Left lung (tissue), 10 donors: ENCODE data around the gene COX19. TPM values are rescaled to one million over a fixed set of nuclear protein-coding genes. Genes with fewer than 3 reads are reported as not detected.

ENCODE experiments used
- ATAC-seq: fragments of 200-7000 bp; cut with Tn5 transposase; one replicate; pipeline ENCODE4 v1.9.1; 2020; ENCODE audit warnings: moderate library complexity
- DNase-seq, 4 donors: peaks; one replicate each; pipeline ENCODE4 v3.0.0-alpha.2; 2013 to 2020
- H3K27ac ChIP-seq, 2 donors: fragments of 200-600 bp; sonication (generic) in 1 of 2; one replicate each; pipeline versions ENCODE4 v1.5.0 to v1.8.0; 2020 to 2021
- H3K27me3 ChIP-seq, 2 donors: fragments of 200-600 bp; sonication (generic) in 1 of 2; one replicate each; pipeline versions ENCODE4 v1.5.0 to v1.8.0; 2020 to 2021
- H3K36me3 ChIP-seq, 2 donors: fragments of 200-600 bp; sonication (generic) in 1 of 2; one replicate each; pipeline versions ENCODE4 v1.5.0 to v1.8.0; 2020 to 2021
- H3K4me1 ChIP-seq, 2 donors: fragments of 200-600 bp; one replicate each; pipeline ENCODE4 v1.8.0; 2021
- H3K4me3 ChIP-seq, 2 donors: fragments of 200-600 bp; sonication (generic) in 1 of 2; one replicate each; pipeline versions ENCODE4 v1.5.0 to v1.8.0; 2020 to 2021; ENCODE audit warnings: mild to moderate bottlenecking in 1 of 2
- H3K9me3 ChIP-seq, 2 donors: fragments of 200-600 bp; sonication (generic) in 1 of 2; one replicate each; pipeline versions ENCODE4 v1.5.0 to v1.8.0; 2020 to 2021
- CTCF ChIP-seq, 2 donors: fragments of 200-600 bp; sonication (generic) in 1 of 2; IDR thresholded peaks; one replicate each; pipeline versions ENCODE4 v1.5.0 to v1.8.0; 2021; ENCODE audit warnings: antibody characterized with exemption in 2 of 2
- intact Hi-C, 2 donors: fragments of 100-400 bp; cut with DNase I; formaldehyde crosslinking; loops; one replicate each; pipeline versions ENCODE4 v1.11.2 to v1.14.2; 2022
- polyA plus RNA-seq, 6 donors: library from polyadenylated mRNA; unstranded; fragments of 120-200 nt; gene quantifications; one replicate each; pipeline ENCODE4 v1.2.1, GENCODE V29; 2013; ENCODE audit not compliant: insufficient read length in 6 of 6
- total RNA-seq, 2 donors: library from RNA; stranded (reverse); fragmentation: NEBNext Ultra II Directional; extraction: Animal tissue kit (Norgen Biotek cat#: 25700); gene quantifications; one replicate each; pipeline ENCODE4 v1.2.1, GENCODE V29; 2021
- donor health status: DM: no; HTN: yes; CAD: no.
- donor health status: DM: no; HTN: no; CAD: no.

Gene COX19
- total and polyA plus RNA-seq, 8 donors, result 9.1 to 18.1 (median 16.4) TPM

- H3K4me1 ChIP-seq, result peaks cover 0 to 6% of the 10 kb centered on the region in 2 donors
- intact Hi-C loops, result no loop called here
- no peaks in the 10 kb centered on the region for H3K9me3 ChIP-seq
- no peak for TF ChIP-seq CTCF (IDR thresholded peaks at IDR 0.05)
- no peak overlapping the region for H3K4me3 ChIP-seq
- ATAC-seq, result no peak
- H3K27ac ChIP-seq, result no peak overlapping the region
- peaks cover 0 to 33% of the 10 kb centered on the region in 2 donors for H3K27me3 ChIP-seq
- H3K36me3 ChIP-seq, result no peaks in the 10 kb centered on the region
- no peak for DNase-seq
These were observed 4.7 kb upstream of the COX19 start for GRCh38 chr7:979886-980571.

- intact Hi-C loops, result no loop called here
- H3K9me3 ChIP-seq, result no peaks in the 10 kb centered on the region
- H3K4me3 ChIP-seq, result no peak overlapping the region
- H3K27me3 ChIP-seq, result peaks cover 0 to 24% of the 10 kb centered on the region in 2 donors
- H3K27ac ChIP-seq, result no peak overlapping the region
- DNase-seq (no peak), ATAC-seq (no peak)
- no peak for TF ChIP-seq CTCF (IDR thresholded peaks at IDR 0.05)
- H3K36me3 ChIP-seq, result no peaks in the 10 kb centered on the region
- peaks cover 3 to 10% of the 10 kb centered on the region in 2 donors for H3K4me1 ChIP-seq
These were observed 3.8 kb upstream of the COX19 start for GRCh38 chr7:979151-979550.

GRCh38 chr7:978416-979091, 3.2 kb upstream of the COX19 start:
- no peak overlapping the region for H3K27ac ChIP-seq
- intact Hi-C loops, result no loop called here
- ATAC-seq (no peak), DNase-seq (peak in 1 of 4 donors; percentile 80)
- no peak overlapping the region for H3K4me3 ChIP-seq
- H3K27me3 ChIP-seq, result peaks cover 0 to 18% of the 10 kb centered on the region in 2 donors
- no peak for TF ChIP-seq CTCF (IDR thresholded peaks at IDR 0.05)
- no peaks in the 10 kb centered on the region for H3K36me3 ChIP-seq
- H3K4me1 ChIP-seq, result peaks cover 9 to 16% of the 10 kb centered on the region in 2 donors
- H3K9me3 ChIP-seq, result no peaks in the 10 kb centered on the region

- intact Hi-C loops, result no loop called here
- TF ChIP-seq CTCF (IDR thresholded peaks at IDR 0.05), result no peak
- DNase-seq (no peak), ATAC-seq (no peak)
- no peak overlapping the region for H3K4me3 ChIP-seq
- no peaks in the 10 kb centered on the region for H3K9me3 ChIP-seq
- H3K27me3 ChIP-seq, result peaks cover 0 to 13% of the 10 kb centered on the region in 2 donors
- no peak overlapping the region for H3K27ac ChIP-seq
- H3K36me3 ChIP-seq, result peaks cover 0 to 2% of the 10 kb centered on the region in 2 donors
- peaks cover 14 to 22% of the 10 kb centered on the region in 2 donors for H3K4me1 ChIP-seq
These were observed 2.6 kb upstream of the COX19 start for GRCh38 chr7:978049-978346.

- no peak for ATAC-seq
These were observed 2.1 kb upstream of the COX19 start for GRCh38 chr7:977326-978048.

More at GRCh38 chr7:977326-978048, 2.1 kb upstream of the COX19 start:
- Histone ChIP-seq H3K27ac (no peak overlapping the region), H3K4me3 (no peak overlapping the region), H3K27me3 (peaks cover 0 to 8% of the 10 kb centered on the region in 2 donors), H3K9me3 (no peaks in the 10 kb centered on the region), H3K36me3 (peaks cover 2 to 7% of the 10 kb centered on the region in 2 donors), H3K4me1 (peaks cover 17 to 27% of the 10 kb centered on the region in 2 donors)
- no peak for TF ChIP-seq CTCF (IDR thresholded peaks at IDR 0.05)
- DNase-seq, result peak in 2 of 4 donors; percentile 50 to 71
- intact Hi-C loops, result no loop called here
